ENCODE results near the gene PPY.

The PPY gene

GRCh38 chr17:43918026-43918389, 24.3 kb downstream of the PPY start:
- no peak for TF ChIP-seq CTCF (IDR thresholded peaks at IDR 0.05; ENCODE audit: insufficient read depth, low read length, missing control alignments)
- ChIA-PET CTCF (interaction anchor here (1.2 to 5.8 kb wide), 5 partner anchors 9 to 123 kb away, joined by 3 to 64 read pairs (median 5); partner anchors contain the start of gene MPP2), POLR2A (no interaction called here)
- no peak for DNase-seq (ENCODE audit: low read depth, low spot score)
- no peak overlapping the region for H3K4me3 ChIP-seq (ENCODE audit: low read depth, low read length)

GRCh38 chr17:43917348-43918025, 24.8 kb downstream of the PPY start:
- no peak overlapping the region for H3K4me3 ChIP-seq (ENCODE audit: low read depth, low read length)

GRCh38 chr17:43917016-43917347, 25.3 kb downstream of the PPY start:
- no peak for TF ChIP-seq CTCF (IDR thresholded peaks at IDR 0.05; ENCODE audit: insufficient read depth, low read length, missing control alignments)
- DNase-seq (ENCODE audit: low read depth, low spot score), result no peak
- no peak overlapping the region for H3K4me3 ChIP-seq (ENCODE audit: low read depth, low read length)
- ChIA-PET CTCF (interaction anchor here (0.7 to 5.8 kb wide), 3 partner anchors 8 to 39 kb away, joined by 3 to 64 read pairs (median 3); partner anchors contain the start of gene MPP2), POLR2A (no interaction called here)

More at GRCh38 chr17:43917348-43918025, 24.8 kb downstream of the PPY start:
- CTCF ChIA-PET, result interaction anchor here (0.7 to 5.8 kb wide), 4 partner anchors 8 to 77 kb away, joined by 3 to 64 read pairs (median 4); partner anchors contain the start of gene MPP2
- no peak for DNase-seq (ENCODE audit: low read depth, low spot score)
- TF ChIP-seq CTCF (IDR thresholded peaks at IDR 0.05; ENCODE audit: insufficient read depth, low read length, missing control alignments), result peak; percentile 71
- POLR2A ChIA-PET, result no interaction called here

- no peak for DNase-seq (ENCODE audit: low read depth, low spot score)
- ChIA-PET POLR2A (interaction anchor here (0.6 kb wide), 1 partner anchor 235 kb away, joined by 3 read pairs; no protein-coding TSS in a partner anchor), CTCF (interaction anchor here (0.9 to 1.2 kb wide), 2 partner anchors 27 to 124 kb away, joined by 3 read pairs; no protein-coding TSS in a partner anchor)
Measured at GRCh38 chr17:43916385-43916784, 25.9 kb downstream of the PPY start.

GRCh38 chr17:43915559-43915958, 26.7 kb downstream of the PPY start:
- ChIA-PET CTCF (interaction anchor here (0.9 to 2.0 kb wide), 3 partner anchors 28 to 125 kb away, joined by 3 to 4 read pairs (median 3); no protein-coding TSS in a partner anchor), POLR2A (interaction anchor here (0.6 kb wide), 1 partner anchor 235 kb away, joined by 3 read pairs; no protein-coding TSS in a partner anchor)

More at GRCh38 chr17:43916385-43916784, 25.9 kb downstream of the PPY start:
- no peak for TF ChIP-seq CTCF (IDR thresholded peaks at IDR 0.05; ENCODE audit: insufficient read depth, low read length, missing control alignments)
- no peak overlapping the region for H3K4me3 ChIP-seq (ENCODE audit: low read depth, low read length)

More at GRCh38 chr17:43915559-43915958, 26.7 kb downstream of the PPY start:
- DNase-seq (ENCODE audit: low read depth, low spot score), result no peak
- H3K4me3 ChIP-seq (ENCODE audit: low read depth, low read length), result no peak overlapping the region
- no peak for TF ChIP-seq CTCF (IDR thresholded peaks at IDR 0.05; ENCODE audit: insufficient read depth, low read length, missing control alignments)

All from AG04449 (cell line).